Calu3 (cell line): ENCODE data around the gene UGT1A9. TPM values are rescaled to one million over a fixed set of nuclear protein-coding genes. Genes with fewer than 3 reads are reported as not detected.

ENCODE experiments used
- BruUV-seq: library from RNA; stranded (reverse); fragments of 400-500 nt; replicated peaks from 2 replicates; lab custom pipeline; 2021; lab: Mats Ljungman, UMichigan
- CTCF ChIA-PET: fragments of 300-600 bp; sonication (Branson Sonifier 250); formaldehyde crosslinking; loops from one replicate; lab custom pipeline; 2022; ENCODE audit warnings: antibody characterized with exemption; lab: Charles Lee
- DNase-seq: peaks from one replicate; pipeline ENCODE4 v3.0.0; 2022
- H3K27ac Mint-ChIP-seq: one replicate; pipeline ENCODE4 v1.8.0; 2022; ENCODE audit warnings: mixed read lengths; ENCODE audit not compliant: unreplicated experiment
- H3K27me3 Mint-ChIP-seq: one replicate; pipeline ENCODE4 v1.8.0; 2022; ENCODE audit warnings: mixed read lengths; ENCODE audit not compliant: unreplicated experiment
- H3K36me3 Mint-ChIP-seq: one replicate; pipeline ENCODE4 v1.8.0; 2022; ENCODE audit warnings: mild to moderate bottlenecking, moderate library complexity, mixed read lengths; ENCODE audit not compliant: insufficient read depth, unreplicated experiment
- H3K4me1 Mint-ChIP-seq: one replicate; pipeline ENCODE4 v1.8.0; 2022; ENCODE audit warnings: mild to moderate bottlenecking, low read depth, mixed read lengths; ENCODE audit not compliant: unreplicated experiment
- H3K4me3 Mint-ChIP-seq: one replicate; pipeline ENCODE4 v1.8.0; 2022; ENCODE audit warnings: mild to moderate bottlenecking, low read depth, moderate library complexity, mixed read lengths; ENCODE audit not compliant: unreplicated experiment
- H3K9me3 Mint-ChIP-seq: one replicate; pipeline ENCODE4 v1.8.0; 2022; ENCODE audit warnings: low read depth, mixed read lengths; ENCODE audit not compliant: unreplicated experiment
- CTCF ChIP-seq: fragments of 200-600 bp; IDR thresholded peaks from one replicate; pipeline ENCODE4 v1.8.0; 2022; ENCODE audit warnings: antibody characterized with exemption; ENCODE audit not compliant: unreplicated experiment
- intact Hi-C: fragments of 100-400 bp; cut with micrococcal nuclease; formaldehyde crosslinking; loops from one replicate; pipeline ENCODE4 v1.10.0; 2022; ENCODE audit not compliant: unreplicated experiment
- total RNA-seq: library from RNA; stranded (reverse); gene quantifications from 2 replicates; pipeline ENCODE4 v1.2.3, GENCODE V29; 2022

Gene UGT1A9
- total RNA-seq, 1 experiment from 2014 or later = 4.3 TPM

- Mint-ChIP-seq H3K27ac (no peak overlapping the region), H3K36me3 (peaks cover 6% of the 10 kb centered on the region), H3K27me3 (peaks cover 10% of the 10 kb centered on the region), H3K9me3 (peaks cover 6% of the 10 kb centered on the region), H3K4me3 (no peak overlapping the region), H3K4me1 (no peaks in the 10 kb centered on the region)
- CTCF ChIA-PET = no interaction called here
- BruUV-seq = no TSS peak
- no peak for TF ChIP-seq CTCF
- no peak for DNase-seq
- intact Hi-C loops = no loop called here
Observed at GRCh38 chr2:233789554-233789953, 117.9 kb downstream of the UGT1A9 start.

GRCh38 chr2:233791151-233791882, 119.6 kb downstream of the UGT1A9 start:
- no peak overlapping the region for H3K4me3 Mint-ChIP-seq
- intact Hi-C loops = no loop called here

GRCh38 chr2:233791883-233792329, 120.2 kb downstream of the UGT1A9 start:
- H3K27ac Mint-ChIP-seq = no peak overlapping the region
- no TSS peak for BruUV-seq
- TF ChIP-seq CTCF = no peak
- H3K4me1 Mint-ChIP-seq = no peaks in the 10 kb centered on the region
- peaks cover 10% of the 10 kb centered on the region for H3K27me3 Mint-ChIP-seq
- intact Hi-C loops = no loop called here
- peaks cover 6% of the 10 kb centered on the region for H3K36me3 Mint-ChIP-seq
- CTCF ChIA-PET = no interaction called here
- H3K4me3 Mint-ChIP-seq = no peak overlapping the region
- DNase-seq = no peak
- no peaks in the 10 kb centered on the region for H3K9me3 Mint-ChIP-seq

More at GRCh38 chr2:233791151-233791882, 119.6 kb downstream of the UGT1A9 start:
- no peak overlapping the region for H3K27ac Mint-ChIP-seq
- peaks cover 6% of the 10 kb centered on the region for H3K36me3 Mint-ChIP-seq
- CTCF ChIA-PET = interaction anchor here (1.0 kb wide), 1 partner anchor 224 kb away, joined by 18 read pairs; no protein-coding TSS in a partner anchor
- TF ChIP-seq CTCF = no peak
- no TSS peak for BruUV-seq
- H3K4me1 Mint-ChIP-seq = no peaks in the 10 kb centered on the region
- H3K9me3 Mint-ChIP-seq = peaks cover 2% of the 10 kb centered on the region
- DNase-seq = no peak
- H3K27me3 Mint-ChIP-seq = peaks cover 10% of the 10 kb centered on the region

GRCh38 chr2:233792720-233793119, 121.0 kb downstream of the UGT1A9 start:
- no peaks in the 10 kb centered on the region for H3K4me1 Mint-ChIP-seq
- BruUV-seq = no TSS peak
- no peak overlapping the region for H3K27ac Mint-ChIP-seq
- H3K36me3 Mint-ChIP-seq = peaks cover 6% of the 10 kb centered on the region
- CTCF ChIA-PET = no interaction called here
- intact Hi-C loops = no loop called here
- no peak for DNase-seq
- no peak for TF ChIP-seq CTCF
- H3K9me3 Mint-ChIP-seq = no peaks in the 10 kb centered on the region
- peaks cover 10% of the 10 kb centered on the region for H3K27me3 Mint-ChIP-seq
- H3K4me3 Mint-ChIP-seq = no peak overlapping the region
